Skin of body (tissue), 2 donors: ENCODE measurements around the gene LRRC4. TPM values are rescaled to one million over a fixed set of nuclear protein-coding genes. Genes with fewer than 3 reads are reported as not detected.
A peak's percentile ranks its signal among the peaks of the same experiment; 100 is the strongest.

ENCODE experiments used
- DNase-seq: peaks from one replicate; lab custom pipeline; 2025; lab: John Stamatoyannopoulos, UW
- total RNA-seq: library from RNA; depleted of rRNA; stranded (reverse); fragments of >200 nt; gene quantifications from one replicate; pipeline ENCODE4 v1.2.3, GENCODE V29; 2014

The LRRC4 gene
- total RNA-seq, 1 donor from 2014 or later: 1.2 TPM

DNA sequence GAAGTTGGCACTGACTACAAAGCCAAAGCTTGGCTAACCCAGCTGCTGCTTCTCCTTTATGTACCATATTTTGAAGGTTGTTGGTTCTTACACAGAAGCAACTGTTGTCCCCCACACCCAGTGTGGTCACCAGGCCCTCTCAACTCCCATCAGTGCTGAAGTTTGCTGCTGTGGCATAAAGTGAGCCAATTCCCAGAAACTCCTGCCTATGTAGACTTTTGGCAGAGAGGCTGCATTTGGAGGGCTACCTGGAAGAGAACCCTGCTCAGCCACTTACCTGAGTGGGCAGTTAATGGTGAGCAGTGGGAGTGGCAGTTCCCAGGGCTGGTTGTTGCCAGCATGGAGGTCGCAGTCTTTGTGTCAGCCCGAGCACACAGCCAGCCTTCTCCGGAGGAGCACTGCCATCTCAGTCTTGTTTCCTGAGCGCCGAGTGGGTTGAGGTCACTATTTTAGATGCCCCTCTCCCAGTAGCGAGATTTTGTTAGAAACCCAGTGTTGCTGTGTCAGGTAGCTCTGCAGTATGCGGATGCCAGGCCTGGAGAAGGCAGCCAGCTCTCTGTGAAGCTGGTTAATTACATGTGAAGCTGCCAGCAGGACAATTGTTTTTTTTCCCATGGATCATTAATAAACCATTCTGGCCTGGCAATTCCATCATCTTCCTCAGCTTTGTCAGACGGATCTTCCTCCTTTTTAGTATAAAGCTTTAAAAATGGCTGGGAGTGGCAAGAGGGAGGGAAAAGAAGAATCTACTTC lies 24.5 kb downstream of the LRRC4 start:
- no peak for DNase-seq

DNA sequence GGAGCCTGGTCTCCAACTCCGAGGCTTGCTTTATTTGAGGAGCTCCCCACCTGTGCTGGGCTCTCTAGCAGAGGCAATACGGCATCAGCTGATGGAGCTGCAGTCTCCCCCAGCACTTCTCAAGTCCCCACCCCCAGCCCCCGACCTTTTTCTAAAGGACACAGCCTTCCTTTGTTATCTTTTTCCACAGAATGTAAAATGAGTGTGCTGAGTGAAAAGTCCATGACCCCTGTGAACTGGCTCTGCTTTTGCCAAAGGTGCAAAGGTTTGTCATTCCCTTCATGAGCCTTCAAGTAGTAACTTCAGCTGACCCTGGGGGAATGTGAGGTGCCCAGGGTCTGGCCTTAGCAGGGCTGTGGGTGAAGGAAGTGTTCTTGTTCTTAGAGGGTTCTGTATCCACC lies 25.5 kb downstream of the LRRC4 start:
- DNase-seq: no peak

DNA sequence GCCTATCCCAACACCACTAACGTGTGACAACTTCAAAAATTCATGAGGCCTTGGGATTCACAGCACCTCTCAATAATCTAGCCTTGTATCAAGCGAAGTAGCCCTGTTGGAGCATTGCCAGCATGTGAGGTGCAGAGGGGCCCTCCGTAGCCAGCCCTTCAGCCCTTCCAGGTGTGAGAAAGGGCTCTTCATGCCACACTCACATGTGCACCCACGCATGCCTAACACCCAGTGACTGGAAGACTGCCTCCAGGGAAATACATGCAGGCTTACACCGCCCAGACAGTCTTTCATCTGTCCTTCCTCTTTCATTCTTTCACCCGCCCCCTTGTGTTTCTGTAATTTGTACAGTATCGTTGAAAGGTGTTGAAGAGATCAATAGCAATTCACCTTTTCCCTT lies 26.1 kb downstream of the LRRC4 start:
- DNase-seq: no peak

DNA sequence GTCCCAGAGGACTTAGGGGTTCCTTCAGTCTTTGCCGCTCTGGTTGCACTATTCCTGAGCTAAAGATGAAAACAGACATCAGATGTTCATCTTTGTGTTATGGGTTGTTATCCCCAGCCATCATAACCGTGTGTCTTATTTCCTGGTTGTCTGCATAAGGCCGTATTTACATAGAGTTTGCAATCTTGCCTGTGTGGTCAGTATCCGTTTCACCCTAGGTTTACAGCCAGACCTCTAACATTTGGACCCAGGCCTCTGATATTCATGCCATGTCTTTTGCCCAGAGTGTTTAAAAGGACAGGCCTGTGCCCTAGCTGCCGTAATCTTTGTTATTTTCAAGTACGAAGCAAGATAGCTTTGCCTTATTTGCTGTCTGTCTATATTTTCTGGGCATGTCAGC lies 26.6 kb downstream of the LRRC4 start:
- no peak for DNase-seq

DNA sequence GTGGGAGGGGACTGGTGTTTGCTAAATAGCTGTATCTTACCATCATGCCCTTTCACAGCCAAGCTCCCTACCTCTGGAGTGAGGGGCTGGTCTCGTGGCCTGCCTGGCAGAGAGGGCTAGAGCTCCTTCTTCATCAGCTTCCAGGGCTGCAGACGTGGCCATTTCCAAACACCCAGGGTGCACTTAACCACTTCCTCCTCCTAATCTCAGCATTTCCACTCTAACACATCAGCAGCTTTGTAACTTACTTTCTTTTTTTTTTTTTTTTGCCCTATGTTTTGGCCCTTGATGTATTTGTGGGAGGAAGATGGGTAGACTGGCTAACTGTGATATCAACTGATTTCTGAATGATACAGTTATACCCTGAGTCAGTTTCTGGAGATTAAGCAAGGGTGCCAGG lies 27.4 kb downstream of the LRRC4 start:
- no peak for DNase-seq

- no peak for DNase-seq
Observed at GRCh38 chr7:128003167-128003566, 28.1 kb downstream of the LRRC4 start.

- no peak for DNase-seq
Observed at GRCh38 chr7:128000854-128001265, 30.4 kb downstream of the LRRC4 start.

- no peak for DNase-seq
Observed at GRCh38 chr7:128000048-128000447, 31.2 kb downstream of the LRRC4 start.

DNA sequence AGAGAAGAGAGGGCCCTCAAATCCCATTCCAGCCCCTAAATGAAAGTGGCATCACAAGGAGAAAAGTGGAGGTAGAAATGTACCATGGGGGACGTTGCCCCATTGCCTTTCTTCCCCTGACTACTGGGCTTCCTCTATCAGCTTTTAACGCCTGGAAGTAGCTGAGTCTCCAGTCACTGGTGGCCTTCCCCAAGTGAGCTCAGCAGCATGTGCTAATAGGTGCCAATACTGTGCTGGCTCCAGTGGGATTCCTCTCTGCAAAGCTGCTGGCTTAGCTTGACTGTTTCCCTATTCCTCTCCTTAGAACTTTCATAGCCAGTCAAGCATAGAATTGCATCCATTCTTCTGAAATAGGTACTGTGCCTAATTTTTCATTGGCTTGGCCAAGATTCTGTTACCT lies 32.6 kb downstream of the LRRC4 start:
- no peak for DNase-seq

- no peak for DNase-seq
Observed at GRCh38 chr7:127997226-127997922, 33.9 kb downstream of the LRRC4 start.

- no peak for DNase-seq
Observed at GRCh38 chr7:127996253-127997071, 34.8 kb downstream of the LRRC4 start.

DNA sequence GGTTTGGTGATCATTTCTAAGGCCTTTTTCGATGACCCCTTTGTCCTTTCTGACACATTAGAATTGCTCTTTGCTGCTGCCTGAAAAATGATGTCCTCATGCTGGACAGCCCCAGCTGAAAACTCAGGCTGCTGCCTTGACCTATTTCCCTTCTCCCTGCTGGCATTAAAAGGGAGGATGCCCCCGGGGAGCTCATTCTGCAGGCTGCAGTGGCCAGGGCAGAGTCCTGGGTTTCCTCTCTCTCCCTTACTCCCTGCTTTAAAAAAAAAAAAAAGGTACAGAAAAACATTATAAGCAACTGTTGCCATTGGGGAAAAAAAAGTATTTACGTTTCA lies 35.4 kb downstream of the LRRC4 start:
- no peak for DNase-seq

- peak; percentile 2 for DNase-seq
Observed at GRCh38 chr7:127995156-127995880, 35.9 kb downstream of the LRRC4 start.

DNA sequence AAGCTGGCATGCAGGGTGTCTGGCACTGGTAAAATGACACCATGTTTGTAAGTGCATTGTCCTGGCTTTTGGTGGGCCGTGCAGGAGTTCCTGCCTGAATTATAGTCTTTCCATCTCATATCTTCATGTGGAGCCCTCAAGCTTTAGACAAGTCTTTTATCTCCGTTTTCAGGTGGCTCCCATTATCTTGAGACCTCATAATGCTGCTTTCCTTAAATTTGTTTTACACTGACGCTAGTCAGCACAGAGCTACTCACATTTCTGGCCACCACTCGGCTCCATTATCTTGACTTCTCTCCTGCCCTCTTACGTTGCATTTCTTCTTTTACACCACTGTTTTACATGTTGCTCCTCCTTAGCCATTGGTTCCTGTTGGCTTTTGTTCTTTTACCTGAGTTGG lies 37.2 kb downstream of the LRRC4 start:
- DNase-seq: no peak

- no peak for DNase-seq
Observed at GRCh38 chr7:127993317-127993716, 37.9 kb downstream of the LRRC4 start.

GRCh38 chr7:127988751-127989150 lies 42.5 kb downstream of the LRRC4 start:
- DNase-seq: no peak

GRCh38 chr7:127986581-127987521 lies 44.4 kb downstream of the LRRC4 start:
- no peak for DNase-seq

- no peak for DNase-seq
Observed at GRCh38 chr7:127983804-127984332, 47.4 kb downstream of the LRRC4 start.

DNA sequence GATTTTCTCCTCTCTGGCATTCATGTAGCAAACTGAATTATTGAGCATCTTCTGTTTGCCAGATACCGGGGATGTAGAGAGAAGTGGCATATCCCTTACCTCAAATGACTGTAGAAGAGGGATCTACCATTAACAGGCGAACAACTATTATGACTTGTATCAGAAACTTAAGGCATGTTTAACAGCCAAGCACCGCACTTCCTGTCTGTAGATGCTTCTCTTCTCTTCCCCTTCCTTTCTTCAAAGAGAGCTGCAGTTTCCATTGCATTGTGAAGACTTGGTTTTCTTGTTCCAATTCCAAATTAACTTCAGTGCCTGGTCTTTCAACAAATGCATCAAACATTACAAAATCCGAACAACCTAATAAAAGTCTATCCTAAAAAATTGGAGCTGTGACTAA lies 49.3 kb downstream of the LRRC4 start:
- DNase-seq: no peak

GRCh38 chr7:127980901-127981300 lies 50.3 kb downstream of the LRRC4 start:
- no peak for DNase-seq
